Heart left ventricle (tissue), 16 donors: ENCODE data around the gene MRPS34. TPM values are rescaled to one million over a fixed set of nuclear protein-coding genes. Genes with fewer than 3 reads are reported as not detected.

ENCODE experiments used
- ATAC-seq, 4 donors: fragments of 200-7000 bp; cut with Tn5 transposase; one replicate each; pipeline ENCODE4 v1.9.1; 2020 to 2022; ENCODE audit warnings: moderate library complexity in 4 of 4, mild to moderate bottlenecking in 3 of 4, moderate number of reproducible peaks in 1 of 4
- DNase-seq, 5 donors: peaks; one replicate each; pipeline ENCODE4 v3.0.0-alpha.2; 2020
- H3K27ac ChIP-seq, 12 donors: fragments of 200-600 bp; sonication (generic) in 4 of 12; one replicate each; pipeline versions ENCODE4 v1.5.0 to v1.8.0; 2016 to 2022; ENCODE audit warnings: mild to moderate bottlenecking in 2 of 12
- H3K27me3 ChIP-seq, 9 donors: fragments of 200-600 bp; sonication (generic) in 2 of 9; one replicate each; pipeline versions ENCODE4 v1.5.1 to v1.8.0; 2016 to 2022; ENCODE audit warnings: mild to moderate bottlenecking in 3 of 9
- H3K36me3 ChIP-seq, 9 donors: fragments of 200-600 bp; sonication (generic) in 2 of 9; one replicate each; pipeline versions ENCODE4 v1.5.0 to v1.8.0; 2018 to 2022; ENCODE audit warnings: mild to moderate bottlenecking in 2 of 9
- H3K4me1 ChIP-seq, 12 donors: fragments of 200-600 bp; sonication (generic) in 4 of 12; one replicate each; pipeline versions ENCODE4 v1.5.0 to v1.8.0; 2016 to 2022; ENCODE audit warnings: mild to moderate bottlenecking in 3 of 12
- H3K4me3 ChIP-seq, 12 donors: fragments of 200-600 bp; sonication (generic) in 4 of 12; one replicate each; pipeline versions ENCODE4 v1.5.0 to v1.8.0; 2017 to 2022; ENCODE audit warnings: mild to moderate bottlenecking in 9 of 12, moderate library complexity in 4 of 12
- H3K9me3 ChIP-seq, 12 donors: fragments of 200-600 bp; sonication (generic) in 4 of 12; one replicate each; pipeline versions ENCODE4 v1.5.0 to v1.8.0; 2016 to 2022; ENCODE audit warnings: mild to moderate bottlenecking in 1 of 12
- POLR2A ChIP-seq, 2 donors: fragments of 450-650 bp; IDR thresholded peaks; one replicate each; pipeline ENCODE4 v1.6.1; 2017; ENCODE audit warnings: antibody characterized with exemption in 2 of 2, mild to moderate bottlenecking in 2 of 2, moderate library complexity in 2 of 2
- WGBS, 4 donors: extraction: QIAGEN DNeasy Blood & Tissue Kit in 2 of 4; methylation state at CpG; one replicate each; pipeline versions ENCODE4 v1.1.5 to v1.1.7; 2013 to 2018; 5-methylcytosine and 5-hydroxymethylcytosine counted together
- intact Hi-C, 10 donors: fragments of 100-400 bp; cut with DNase I; formaldehyde crosslinking; loops; one replicate each; pipeline versions ENCODE4 v1.11.1 to v1.14.2; 2022
- polyA plus RNA-seq, 2 donors: library from polyadenylated mRNA; stranded (reverse); fragments of 200-250 nt; gene quantifications; one replicate each; pipeline ENCODE4 v1.2.3, GENCODE V29; 2013
- total RNA-seq, 9 donors: library from RNA; depleted of rRNA in 2 of 9; stranded (reverse); fragments of >200 nt in 2 of 9; fragmentation: NEBNext Ultra II Directional in 3 of 9; extraction: Animal tissue kit (Norgen Biotek cat#: 25700) in 3 of 9; gene quantifications; one replicate each; pipeline versions ENCODE4 v1.1.0 to v1.2.4, GENCODE V29; 2016 to 2023
- TF ChIP-seq, protein P1 (sequence below), 12 donors: fragments of 200-600 bp; sonication (generic) in 4 of 12; IDR thresholded peaks; one replicate each; pipeline versions ENCODE4 v1.5.0 to v1.8.0; 2018 to 2022; ENCODE audit warnings: antibody characterized with exemption in 12 of 12, mild to moderate bottlenecking in 5 of 12
- donor health status: ischemic (EF 13 %, LVEDD 7.1; RV severe dilation, severe dysfunction).
- donor health status: healthy with polysubstance abuse.
- donor health status: DM: no; HTN: yes; CAD: no.
- donor health status: DM: no; HTN: no; CAD: no.
- donor health status: ischemic (EF 25% LVEDD 6.9; RV normal size, moderate dysfunction).
- donor health status: ischemic (EF 25% LVEDD 5.7; RV mildly dilated, moderate dysfunction).
- donor health status: healthy.
- donor health status: DM: yes; HTN: yes; CAD: no.
- donor health status: ischemic (EF 35%, LVEDD 5.7; RV mildly dilated, moderate dysfunction).
- donor health status: nonischemic (EF 11% LVEDD 7.7; RV severe dilation, severe dysfunction).
- donor health status: DM: yes; HTN: yes; CAD: no.
- donor health status: PGD.
- donor health status: ischemic (EF 29% LVEDD 5.4; RV normal size, mild dysfunction).
- donor health status: nonischemic (EF 23%, LVEDD 6.1; RV moderate dilation, normal function).

Gene MRPS34
- total and polyA plus RNA-seq, 11 donors = 58.0 to 123 (median 81.8) TPM

DNA sequence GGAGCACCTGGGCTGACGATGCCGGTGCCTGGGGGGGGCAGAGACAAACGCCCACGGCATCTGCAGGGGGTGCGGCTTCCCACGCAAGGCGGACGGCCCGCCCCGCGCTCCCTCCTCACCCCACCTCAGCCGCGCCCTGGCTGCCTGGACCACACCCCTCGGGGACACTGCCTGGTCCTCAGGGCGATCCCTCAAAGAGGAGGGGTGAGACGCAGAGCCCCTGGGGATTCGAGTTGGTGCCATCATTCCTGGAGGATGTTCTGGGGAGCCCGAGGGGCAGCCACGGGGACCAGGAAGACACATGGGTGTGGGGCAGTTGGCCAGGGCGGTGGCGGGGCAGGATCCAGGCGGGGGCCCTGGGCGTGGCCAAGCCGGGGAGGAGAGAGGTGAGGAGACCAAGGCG, 16.7 kb upstream of the MRPS34 start:
- H3K36me3 ChIP-seq = peaks cover 0 to 55% (median 32%) of the 10 kb centered on the region in 9 donors
- H3K9me3 ChIP-seq = no peaks in the 10 kb centered on the region
- H3K27me3 ChIP-seq = no peaks in the 10 kb centered on the region
- TF ChIP-seq, protein P1, sequence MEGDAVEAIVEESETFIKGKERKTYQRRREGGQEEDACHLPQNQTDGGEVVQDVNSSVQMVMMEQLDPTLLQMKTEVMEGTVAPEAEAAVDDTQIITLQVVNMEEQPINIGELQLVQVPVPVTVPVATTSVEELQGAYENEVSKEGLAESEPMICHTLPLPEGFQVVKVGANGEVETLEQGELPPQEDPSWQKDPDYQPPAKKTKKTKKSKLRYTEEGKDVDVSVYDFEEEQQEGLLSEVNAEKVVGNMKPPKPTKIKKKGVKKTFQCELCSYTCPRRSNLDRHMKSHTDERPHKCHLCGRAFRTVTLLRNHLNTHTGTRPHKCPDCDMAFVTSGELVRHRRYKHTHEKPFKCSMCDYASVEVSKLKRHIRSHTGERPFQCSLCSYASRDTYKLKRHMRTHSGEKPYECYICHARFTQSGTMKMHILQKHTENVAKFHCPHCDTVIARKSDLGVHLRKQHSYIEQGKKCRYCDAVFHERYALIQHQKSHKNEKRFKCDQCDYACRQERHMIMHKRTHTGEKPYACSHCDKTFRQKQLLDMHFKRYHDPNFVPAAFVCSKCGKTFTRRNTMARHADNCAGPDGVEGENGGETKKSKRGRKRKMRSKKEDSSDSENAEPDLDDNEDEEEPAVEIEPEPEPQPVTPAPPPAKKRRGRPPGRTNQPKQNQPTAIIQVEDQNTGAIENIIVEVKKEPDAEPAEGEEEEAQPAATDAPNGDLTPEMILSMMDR (IDR thresholded peaks at IDR 0.05) = no peak
- TF ChIP-seq POLR2A (IDR thresholded peaks at IDR 0.05) = no peak
- whole genome bisulfite sequencing, 4 donors = 89 to 92% (median 92%) methylated on average over 11 to 25 of the region's 25 CpGs
- DNase-seq (peak in 3 of 5 donors; percentile 6 to 26 (median 16)), ATAC-seq (no peak)
- no peak overlapping the region for H3K4me3 ChIP-seq
- intact Hi-C loops = no loop called here
- peaks cover 0 to 15% (median 4%) of the 10 kb centered on the region in 12 donors for H3K4me1 ChIP-seq
- no peak overlapping the region for H3K27ac ChIP-seq

- 58 to 70% (median 65%) methylated on average over 5 to 19 of the region's 19 CpGs for WGBS, 4 donors
- Histone ChIP-seq H3K36me3 (peaks cover 0 to 55% (median 32%) of the 10 kb centered on the region in 9 donors), H3K4me1 (peaks cover 0 to 24% (median 7%) of the 10 kb centered on the region in 12 donors), H3K27me3 (no peaks in the 10 kb centered on the region), H3K9me3 (no peaks in the 10 kb centered on the region), H3K27ac (no peak overlapping the region), H3K4me3 (no peak overlapping the region)
- DNase-seq (peak in 3 of 5 donors; percentile 8 to 20 (median 17)), ATAC-seq (peak in 1 of 4 donors; percentile 4)
- no peak for TF ChIP-seq POLR2A (IDR thresholded peaks at IDR 0.05)
- TF ChIP-seq, protein P1 (IDR thresholded peaks at IDR 0.05) = no peak
- intact Hi-C loops = no loop called here
Observed at GRCh38 chr16:1788708-1789100, 15.8 kb upstream of the MRPS34 start.

DNA sequence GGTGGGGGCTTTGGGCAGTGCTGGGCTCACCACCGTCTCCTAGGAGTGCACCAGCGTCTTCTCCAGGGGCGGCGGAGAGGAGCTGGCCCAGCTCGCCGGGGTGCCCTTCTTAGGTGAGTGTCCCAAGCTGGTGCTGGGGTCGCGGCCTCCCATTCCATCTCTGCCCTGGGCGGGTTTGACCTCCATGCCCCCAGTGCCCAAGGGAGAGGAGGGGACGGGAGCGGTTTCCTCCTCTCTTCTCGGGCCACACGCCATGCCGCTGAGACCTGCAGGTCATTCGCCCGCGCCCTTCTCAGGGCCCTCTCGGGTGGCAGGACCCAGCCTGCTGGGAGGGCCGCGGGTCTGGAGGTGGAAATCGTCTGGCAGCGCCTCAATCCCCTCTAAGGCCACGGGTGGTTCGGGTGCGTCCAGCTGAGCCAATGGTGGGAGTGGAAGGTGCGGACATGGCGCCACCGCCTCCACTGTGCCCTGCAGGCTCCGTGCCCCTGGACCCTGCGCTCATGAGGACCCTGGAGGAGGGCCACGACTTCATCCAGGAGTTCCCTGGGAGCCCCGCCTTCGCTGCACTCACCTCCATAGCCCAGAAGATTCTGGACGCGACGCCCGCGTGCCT, 15.3 kb upstream of the MRPS34 start:
- peaks cover 0 to 55% (median 32%) of the 10 kb centered on the region in 9 donors for H3K36me3 ChIP-seq
- DNase-seq (peak in 3 of 5 donors; percentile 9 to 26 (median 17)), ATAC-seq (peak in 1 of 4 donors; percentile 6)
- intact Hi-C loops = no loop called here
- H3K9me3 ChIP-seq = no peaks in the 10 kb centered on the region
- H3K27me3 ChIP-seq = no peaks in the 10 kb centered on the region
- no peak overlapping the region for H3K4me3 ChIP-seq
- H3K4me1 ChIP-seq = peaks cover 0 to 29% (median 12%) of the 10 kb centered on the region in 12 donors
- TF ChIP-seq, protein P1 (IDR thresholded peaks at IDR 0.05) = no peak
- TF ChIP-seq POLR2A (IDR thresholded peaks at IDR 0.05) = no peak
- H3K27ac ChIP-seq = no peak overlapping the region
- 89 to 92% (median 91%) methylated on average over 33 to 38 of the region's 38 CpGs for WGBS, 4 donors

GRCh38 chr16:1787322-1788094, 14.6 kb upstream of the MRPS34 start:
- Histone ChIP-seq H3K27me3 (no peaks in the 10 kb centered on the region), H3K9me3 (no peaks in the 10 kb centered on the region), H3K4me1 (peaks cover 0 to 30% (median 12%) of the 10 kb centered on the region in 12 donors), H3K4me3 (no peak overlapping the region), H3K36me3 (peaks cover 0 to 55% (median 32%) of the 10 kb centered on the region in 9 donors), H3K27ac (no peak overlapping the region)
- TF ChIP-seq, protein P1 (IDR thresholded peaks at IDR 0.05) = no peak
- intact Hi-C loops = no loop called here
- DNase-seq (peak in 2 of 5 donors; percentile 7 to 26), ATAC-seq (no peak)
- 89 to 92% (median 92%) methylated on average over 36 to 44 of the region's 44 CpGs for WGBS, 4 donors
